HG03025 (cell line): ENCODE measurements around the gene GEMIN5.

Experiments
- ATAC-seq: cut with Tn5 transposase; IDR thresholded peaks from one replicate; pipeline ENCODE4 v1.9.1; 2021; ENCODE audit warnings: mild to moderate bottlenecking, moderate library complexity; ENCODE audit not compliant: unreplicated experiment, low FRiP score

The GEMIN5 gene

DNA sequence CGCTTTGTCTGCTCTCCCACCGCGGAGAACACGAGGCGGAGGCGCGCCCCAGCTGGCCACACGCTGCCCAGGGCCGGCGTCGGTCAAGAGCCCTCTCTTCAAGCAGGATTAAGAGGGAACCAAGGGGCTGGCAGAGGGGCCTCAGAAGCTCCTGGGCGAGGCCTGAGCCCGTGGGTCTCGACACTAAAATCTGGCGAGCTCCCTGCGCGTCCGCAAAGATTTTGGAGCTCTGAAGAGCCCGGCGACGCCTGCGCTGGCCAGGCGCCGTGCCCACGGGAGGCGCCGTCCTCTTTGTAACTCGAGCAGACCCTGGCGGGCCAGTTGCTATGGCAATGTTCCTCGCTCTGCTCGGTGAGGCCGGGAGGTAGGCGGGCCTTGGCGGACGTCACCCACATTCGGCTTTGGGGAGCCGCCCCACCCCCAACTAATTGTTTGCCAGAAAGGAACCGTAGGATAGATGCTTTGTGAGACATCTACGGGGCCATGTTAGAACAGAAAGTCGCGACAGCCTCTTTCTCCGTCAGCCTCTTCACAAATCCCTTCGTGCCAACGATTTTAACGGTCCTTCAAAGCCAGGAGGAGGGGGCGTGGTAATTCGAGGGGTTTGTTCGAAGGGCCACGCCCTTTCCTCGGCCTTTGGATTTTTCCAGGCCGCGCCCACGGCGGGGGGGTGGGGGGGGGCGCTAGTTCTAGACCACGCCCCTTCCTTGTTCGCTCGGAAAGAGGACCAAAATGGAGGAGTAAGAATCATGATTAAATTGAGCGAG, 80.3 kb downstream of the GEMIN5 start:
- ATAC-seq = peak; percentile 58

DNA sequence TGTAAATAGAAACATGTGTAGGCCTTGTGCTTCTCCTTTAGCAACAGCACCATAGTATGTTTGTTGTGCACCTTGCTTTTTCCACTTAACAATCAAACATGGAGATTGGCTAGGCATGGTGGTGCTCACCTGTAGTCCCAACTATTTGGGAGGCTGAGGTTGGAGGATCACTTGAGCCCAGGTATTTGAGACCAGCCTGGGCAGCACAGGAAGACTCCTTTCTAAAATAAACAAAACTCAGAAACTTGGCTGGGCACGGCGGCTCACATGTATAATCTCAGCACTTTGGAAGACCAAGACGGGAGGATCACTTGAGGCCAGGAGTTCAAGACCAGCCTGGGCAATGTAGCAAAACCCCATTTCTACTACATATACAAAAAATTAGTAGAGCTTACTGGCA, 86.7 kb downstream of the GEMIN5 start:
- ATAC-seq = no peak

DNA sequence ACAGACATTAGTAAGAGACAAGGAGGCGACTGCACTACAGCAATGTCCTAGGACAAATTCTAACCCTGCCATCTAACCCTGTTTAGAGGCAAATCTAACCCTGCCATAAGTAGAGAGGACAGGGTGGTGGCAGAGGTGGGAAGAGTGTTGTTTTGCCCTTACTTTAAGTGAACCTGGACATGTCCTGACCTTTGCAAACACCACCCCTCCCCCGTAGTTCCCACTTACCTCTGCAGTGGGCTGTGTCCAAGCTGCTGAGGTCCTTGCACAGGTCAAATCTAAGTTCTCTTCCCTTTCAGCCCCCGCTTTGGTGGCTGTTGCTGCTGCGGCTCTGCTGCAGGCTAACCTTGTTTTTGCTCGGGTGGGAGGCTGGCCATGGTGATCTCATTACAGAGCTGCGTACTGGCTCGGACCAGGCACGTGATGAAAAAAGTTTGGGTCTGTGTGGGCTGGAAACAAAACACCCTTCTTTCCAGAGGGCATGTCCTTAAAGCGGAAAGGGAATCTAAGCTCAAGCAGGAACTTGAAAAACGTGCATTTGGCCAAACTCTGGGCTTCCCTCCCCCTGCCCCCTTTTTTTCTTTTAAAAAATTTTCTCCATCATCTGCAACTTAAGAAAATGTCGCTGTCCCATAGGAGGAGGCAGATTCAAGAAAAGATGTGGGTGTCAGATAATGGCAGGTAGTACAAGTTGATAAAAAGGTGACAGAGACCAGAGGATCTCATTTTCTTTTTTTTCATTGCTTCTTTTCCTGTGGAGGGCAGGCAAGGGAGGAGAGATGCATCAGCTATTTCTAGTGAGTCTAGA, 87.6 kb downstream of the GEMIN5 start, which contains the start of gene FAXDC2:
FAXDC2 (minus strand) TSS at position 349 of the 808 bp plus-strand sequence. CDS start 12,425 bp downstream, outside the sequence.
- ATAC-seq = no peak

DNA sequence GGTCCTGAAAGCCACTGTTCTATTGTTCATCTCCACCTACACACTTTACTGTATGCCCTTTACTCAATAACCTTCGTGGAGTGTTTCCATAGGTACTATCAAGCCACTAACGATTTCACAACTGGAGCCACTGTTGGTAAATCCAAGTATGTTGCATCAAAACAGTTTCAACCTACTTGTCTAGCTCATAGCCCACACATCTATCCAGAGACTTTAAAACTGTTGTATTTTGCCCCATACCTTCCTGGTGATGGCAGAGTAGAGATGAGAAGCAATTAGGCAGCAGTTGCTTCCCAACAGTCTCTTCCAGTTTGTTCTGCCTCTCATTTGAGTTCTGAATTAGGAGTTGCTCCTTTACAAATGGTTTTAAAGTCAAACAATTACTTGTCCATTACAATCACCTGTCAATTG, 88.2 kb downstream of the GEMIN5 start:
- ATAC-seq = no peak

DNA sequence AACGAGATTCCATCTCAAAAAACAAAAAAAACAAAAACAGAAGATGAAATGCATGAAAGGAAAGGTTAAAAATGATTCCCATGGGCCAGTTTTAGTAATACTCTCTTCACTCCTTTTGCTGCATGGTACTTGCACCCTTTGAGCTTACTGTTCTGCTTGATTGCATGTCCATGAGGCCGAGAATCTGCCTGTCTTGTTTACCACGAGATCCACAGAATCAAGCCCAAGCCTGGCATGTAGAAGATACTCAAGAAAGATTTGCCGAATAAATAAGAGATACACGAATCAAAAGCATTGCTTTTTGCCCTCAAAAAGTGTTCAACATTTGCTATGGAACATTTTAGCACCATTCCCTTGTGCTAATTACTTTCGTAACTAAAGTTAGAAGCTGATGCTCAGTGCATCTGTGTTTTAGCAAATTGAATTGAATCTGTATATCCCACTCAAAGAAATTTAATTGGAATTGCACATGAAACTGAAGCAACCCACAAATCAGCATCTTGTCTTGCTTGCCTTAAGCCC, 88.7 kb downstream of the GEMIN5 start:
- ATAC-seq = no peak

DNA sequence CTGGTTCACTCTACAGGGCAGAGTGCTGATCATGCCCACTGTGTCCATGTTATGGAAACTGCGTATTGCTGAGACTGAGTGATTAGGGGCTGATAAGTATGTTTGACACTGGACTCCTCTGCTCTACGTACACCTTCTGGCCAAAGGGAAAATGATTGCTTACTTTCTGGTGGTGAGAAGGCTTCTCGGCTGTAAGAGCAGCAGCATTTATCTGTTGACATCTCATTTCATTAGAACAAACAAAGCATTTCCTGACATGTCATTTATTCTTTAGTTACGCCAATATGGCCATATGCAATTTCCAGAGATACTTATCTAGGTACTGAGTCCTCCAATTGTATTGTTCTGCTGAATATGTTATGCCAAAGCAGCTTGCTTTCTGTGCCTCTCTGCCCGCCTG, 93.2 kb downstream of the GEMIN5 start:
- no peak for ATAC-seq

DNA sequence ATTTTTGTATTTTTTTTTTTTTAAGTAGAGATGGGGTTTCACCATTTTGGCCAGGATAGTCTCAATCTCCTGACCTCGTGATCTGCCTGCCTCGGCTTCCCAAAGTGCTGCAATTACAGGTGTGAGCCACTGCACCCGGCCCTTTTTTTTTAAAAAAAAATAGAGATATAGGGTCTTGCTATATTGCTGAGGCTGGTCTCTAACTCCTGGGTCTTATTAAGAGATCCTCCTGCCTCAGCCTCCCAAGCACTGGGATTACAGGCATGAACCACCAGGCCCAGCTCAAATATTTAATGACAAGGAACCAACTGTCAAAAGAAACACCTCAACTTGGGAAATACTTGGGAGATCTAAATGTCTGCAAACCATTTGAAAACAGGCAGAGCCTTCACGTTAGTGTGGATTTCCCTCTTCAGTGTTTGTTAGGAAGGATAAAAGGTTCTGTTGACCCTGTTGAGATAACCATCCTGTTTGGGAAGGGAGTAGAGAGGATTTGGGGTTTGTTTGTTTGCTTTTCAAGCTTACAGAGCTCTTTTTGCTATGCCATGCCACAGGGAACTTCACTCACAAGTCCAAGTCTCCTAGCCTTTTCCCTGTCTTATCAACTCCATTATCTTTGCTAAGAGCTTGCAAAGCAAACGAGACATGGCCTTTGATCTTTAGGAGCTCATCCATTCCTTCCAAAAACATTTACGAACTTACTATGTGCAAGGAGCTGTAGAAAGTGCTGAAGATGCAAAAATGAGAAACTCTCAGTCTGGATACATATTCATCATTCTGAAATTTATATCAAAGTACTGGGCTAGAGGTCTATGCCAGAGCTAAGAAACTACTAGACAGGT, 95.1 kb downstream of the GEMIN5 start:
- ATAC-seq = no peak

DNA sequence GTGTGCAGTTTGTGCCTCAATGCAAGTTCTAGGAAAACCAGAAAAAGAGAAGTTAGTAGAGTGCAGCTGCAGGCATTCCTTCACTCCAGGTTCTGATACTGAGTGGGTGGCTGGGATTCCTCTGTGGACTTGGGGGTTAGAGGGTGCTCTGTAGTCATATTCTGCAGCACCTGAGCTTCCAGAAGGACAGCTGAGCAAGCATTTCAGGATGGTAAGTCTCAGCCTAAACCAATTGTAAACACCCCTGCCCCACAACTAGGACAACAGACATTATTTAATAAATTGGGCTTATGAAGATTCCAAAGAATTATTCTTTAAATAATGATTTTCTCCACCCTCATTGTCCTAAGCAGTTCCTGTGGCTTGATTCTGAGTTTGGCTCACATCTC, 96.7 kb downstream of the GEMIN5 start:
- ATAC-seq = no peak

DNA sequence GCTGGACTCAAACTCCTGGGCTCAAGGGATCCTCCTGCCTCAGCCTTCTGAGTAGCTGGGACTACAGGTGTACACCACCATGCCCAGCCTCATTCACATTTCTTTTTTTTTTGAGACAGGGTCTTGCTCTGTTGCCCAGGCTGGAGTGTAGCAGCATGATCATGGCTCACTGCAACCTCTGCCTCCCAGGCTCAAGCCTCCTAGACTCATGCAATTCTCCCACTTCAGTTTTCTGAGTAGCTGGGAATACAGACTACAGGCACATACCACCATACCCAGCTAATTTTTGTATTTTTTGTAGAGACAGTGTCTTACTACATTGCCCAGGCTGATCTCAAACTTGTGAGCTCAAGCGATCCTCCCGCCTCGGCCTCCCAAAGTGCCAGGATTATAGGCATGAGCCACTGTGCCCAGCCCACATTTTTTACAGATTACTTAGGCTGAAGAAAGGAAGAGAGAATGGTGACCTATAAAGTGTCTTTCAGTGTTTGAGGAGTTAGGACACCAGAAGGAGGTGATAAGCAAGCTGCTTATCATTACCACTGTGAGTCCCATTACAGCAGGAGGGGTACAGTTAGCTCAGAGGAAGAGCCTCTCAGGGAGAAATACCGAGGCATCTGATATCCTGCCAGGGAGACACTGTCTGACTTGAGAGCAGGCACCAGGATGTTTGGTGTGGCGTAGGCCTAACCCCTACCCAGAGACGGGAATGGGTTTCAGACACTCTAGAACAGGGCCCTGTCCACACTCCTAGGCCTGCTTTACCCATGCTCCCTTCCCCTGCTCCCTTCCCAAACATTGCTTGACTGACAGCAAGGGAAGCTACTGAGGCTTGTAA, 97.4 kb downstream of the GEMIN5 start:
- no peak for ATAC-seq
